GM18517 (cell line): ENCODE measurements around the gene TMPRSS6.

ENCODE experiments used
- ATAC-seq: cut with Tn5 transposase; IDR thresholded peaks from one replicate; pipeline ENCODE4 v1.9.1; 2021; ENCODE audit warnings: mild to moderate bottlenecking, moderate library complexity; ENCODE audit not compliant: unreplicated experiment

Gene TMPRSS6

GRCh38 chr22:37109242-37109917 lies at the start of gene TMPRSS6:
TSS of gene TMPRSS6 (minus strand) at chr22:37109713. CDS start at chr22:37103417, 6,296 bp downstream.
- ATAC-seq, result no peak

DNA sequence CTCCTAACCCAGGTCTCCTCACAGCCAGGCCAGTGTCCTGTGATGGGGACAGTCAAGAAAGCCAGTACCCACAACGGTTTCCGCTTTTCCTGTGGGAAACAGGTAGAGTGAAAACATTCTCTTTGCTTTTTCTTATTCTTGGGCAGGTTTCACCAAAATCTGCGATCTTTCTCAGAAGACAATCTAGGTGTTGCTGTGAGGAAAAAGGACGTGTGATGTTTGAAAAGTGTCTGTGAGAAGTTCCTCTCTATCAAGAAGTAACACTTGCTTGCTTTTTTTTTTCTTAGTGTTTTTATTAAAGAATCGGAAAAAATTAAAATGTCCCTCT lies 49.4 kb upstream of the TMPRSS6 start:
- no peak for ATAC-seq

DNA sequence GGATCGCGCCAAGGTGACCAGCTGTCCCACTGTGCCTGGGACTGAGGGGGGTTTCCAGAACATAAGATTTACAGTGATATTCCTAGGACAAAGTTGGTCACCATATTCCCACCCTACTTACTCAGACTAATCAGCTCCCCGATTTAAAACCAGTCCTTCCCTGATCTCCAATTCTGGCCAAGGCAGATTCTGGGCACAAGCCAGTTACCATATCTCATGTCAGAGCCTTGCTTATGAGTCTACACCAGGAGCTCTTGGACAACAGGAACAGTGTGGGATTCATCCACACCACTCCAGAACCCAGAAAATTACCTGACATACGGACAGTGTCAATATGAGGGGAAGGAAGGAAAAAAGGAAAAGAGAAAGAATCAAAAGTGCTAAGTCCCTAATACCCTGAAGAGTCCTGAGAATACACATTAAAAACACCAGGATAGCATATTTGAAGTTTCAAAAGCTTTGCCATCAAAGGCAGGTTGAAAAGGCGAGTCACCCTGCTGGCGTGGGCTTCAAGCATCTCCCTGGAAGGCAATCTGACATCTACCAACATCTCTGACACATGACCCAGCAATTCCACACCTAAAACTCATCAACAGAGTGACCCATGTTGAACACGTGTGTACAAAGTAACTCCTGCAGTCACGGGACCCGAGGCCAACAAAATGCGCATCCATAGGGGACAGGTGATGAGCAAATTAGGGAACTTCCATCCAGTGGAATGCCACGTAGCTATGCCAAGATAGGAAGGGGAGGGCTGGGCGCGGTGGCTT lies 48.2 kb upstream of the TMPRSS6 start:
- ATAC-seq, result no peak

- no peak for ATAC-seq
These were observed 47.3 kb upstream of the TMPRSS6 start for GRCh38 chr22:37156686-37157435.

DNA sequence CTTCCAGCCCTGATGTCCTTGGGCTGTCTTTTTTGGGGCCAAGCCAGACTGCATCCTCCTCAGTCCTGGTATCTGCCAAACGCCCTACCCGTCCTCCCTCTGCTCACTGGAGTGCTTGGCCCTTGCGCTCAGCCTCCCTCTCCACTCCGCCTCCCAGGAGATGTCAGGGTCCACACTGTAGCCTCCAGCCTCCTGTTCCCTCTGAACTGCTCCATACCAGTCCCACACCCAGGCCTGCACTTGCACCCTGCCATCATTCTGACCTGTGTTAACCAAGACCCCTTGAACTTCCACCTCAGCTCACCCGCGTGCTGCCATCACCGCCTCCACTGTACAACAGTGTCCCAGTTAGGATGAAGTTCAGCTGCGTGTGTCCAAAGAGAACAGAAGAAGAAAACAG lies 46.5 kb upstream of the TMPRSS6 start:
- no peak for ATAC-seq

DNA sequence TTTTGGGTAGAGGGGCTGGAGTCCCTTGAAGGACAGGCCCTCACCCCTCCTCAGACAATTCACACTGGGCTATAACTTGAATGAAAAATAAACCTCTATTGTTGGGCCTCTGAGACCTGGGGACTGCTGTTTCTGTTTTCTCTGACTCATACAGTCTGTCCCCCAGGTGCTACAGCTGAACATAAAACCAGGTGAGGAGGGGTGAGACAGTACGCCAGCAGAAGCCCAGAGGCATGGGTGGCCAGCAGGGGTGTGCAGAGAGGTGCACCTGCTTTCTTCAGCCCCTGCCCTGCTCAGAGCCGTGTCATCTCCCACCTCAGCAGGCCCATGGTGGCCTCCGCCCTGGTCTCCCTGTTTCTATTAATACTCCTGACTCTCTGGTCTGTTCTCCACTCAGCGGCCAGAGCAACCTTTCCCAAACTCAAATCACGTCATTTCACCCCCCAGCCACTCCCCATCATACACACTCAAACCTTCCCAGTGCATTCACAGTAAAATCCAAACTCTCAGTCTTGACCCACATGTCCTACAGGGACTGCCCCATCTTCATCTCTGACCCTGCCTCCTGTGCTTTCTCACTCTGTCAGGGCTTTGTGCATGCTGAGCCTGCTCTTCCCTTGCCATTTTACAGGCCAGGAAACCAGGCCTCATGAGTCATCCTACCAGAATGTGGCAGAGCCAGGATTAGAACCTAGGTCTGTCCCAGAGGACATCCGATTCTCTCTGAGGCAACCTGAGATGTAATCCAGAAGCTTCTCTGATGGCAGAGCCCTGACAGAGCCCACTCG lies 45.6 kb upstream of the TMPRSS6 start:
- no peak for ATAC-seq

GRCh38 chr22:37153901-37154300 lies 44.4 kb upstream of the TMPRSS6 start:
- ATAC-seq, result no peak

DNA sequence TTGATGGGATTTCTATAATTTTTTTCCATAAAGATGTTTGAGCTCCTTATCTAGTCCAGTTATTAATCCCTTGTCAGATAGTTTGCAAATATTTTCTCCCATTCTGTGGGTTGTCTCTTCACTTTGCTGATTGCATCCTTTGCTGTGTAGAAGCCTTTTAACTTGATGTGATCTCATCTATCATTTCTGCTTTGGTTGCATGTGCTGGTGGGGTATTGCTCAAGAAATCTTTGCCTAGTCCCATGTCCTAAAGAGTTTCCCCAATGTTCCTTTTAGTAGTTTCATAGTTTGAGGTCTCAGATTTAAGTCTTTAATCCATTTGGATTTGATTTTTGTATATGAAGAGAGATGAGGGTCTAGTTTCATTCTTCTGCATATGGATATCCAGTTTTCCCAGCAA lies 41.9 kb upstream of the TMPRSS6 start:
- ATAC-seq, result no peak

- no peak for ATAC-seq
These were observed 41.2 kb upstream of the TMPRSS6 start for GRCh38 chr22:37150701-37151100.

GRCh38 chr22:37148742-37149665 lies 39.5 kb upstream of the TMPRSS6 start:
- ATAC-seq, result no peak

DNA sequence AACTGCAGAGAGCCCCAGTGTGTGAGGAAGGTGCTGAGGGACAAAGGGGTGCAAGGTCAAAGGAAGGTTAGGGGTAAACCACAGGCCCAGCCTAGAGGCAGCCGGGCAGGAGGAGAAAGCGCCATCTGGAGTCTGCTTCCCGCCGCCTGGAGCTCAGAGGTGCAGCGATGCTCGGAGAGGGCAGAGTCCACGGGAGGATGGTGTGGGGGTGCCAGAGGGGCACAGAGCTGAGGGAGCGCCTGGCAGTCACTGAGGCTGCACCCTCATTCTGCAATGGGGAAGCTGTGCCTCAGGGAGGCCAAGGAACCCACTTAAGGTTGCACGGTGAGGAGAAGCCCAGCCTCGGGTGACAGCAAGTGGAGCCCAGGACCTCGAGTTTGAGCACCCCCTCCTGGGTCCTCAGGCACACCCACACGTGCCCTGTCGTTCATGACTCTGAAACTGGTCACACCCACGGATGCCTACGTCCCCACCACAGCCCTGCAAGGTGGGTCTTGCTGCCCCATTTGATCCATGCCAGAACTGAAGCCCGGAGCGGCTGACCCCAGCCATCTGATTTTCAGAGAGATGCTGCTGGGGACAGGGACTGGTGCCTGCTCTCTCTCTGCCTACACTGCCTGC lies 38.6 kb upstream of the TMPRSS6 start:
- ATAC-seq, result no peak

GRCh38 chr22:37147186-37147990 lies 37.9 kb upstream of the TMPRSS6 start:
- no peak for ATAC-seq

DNA sequence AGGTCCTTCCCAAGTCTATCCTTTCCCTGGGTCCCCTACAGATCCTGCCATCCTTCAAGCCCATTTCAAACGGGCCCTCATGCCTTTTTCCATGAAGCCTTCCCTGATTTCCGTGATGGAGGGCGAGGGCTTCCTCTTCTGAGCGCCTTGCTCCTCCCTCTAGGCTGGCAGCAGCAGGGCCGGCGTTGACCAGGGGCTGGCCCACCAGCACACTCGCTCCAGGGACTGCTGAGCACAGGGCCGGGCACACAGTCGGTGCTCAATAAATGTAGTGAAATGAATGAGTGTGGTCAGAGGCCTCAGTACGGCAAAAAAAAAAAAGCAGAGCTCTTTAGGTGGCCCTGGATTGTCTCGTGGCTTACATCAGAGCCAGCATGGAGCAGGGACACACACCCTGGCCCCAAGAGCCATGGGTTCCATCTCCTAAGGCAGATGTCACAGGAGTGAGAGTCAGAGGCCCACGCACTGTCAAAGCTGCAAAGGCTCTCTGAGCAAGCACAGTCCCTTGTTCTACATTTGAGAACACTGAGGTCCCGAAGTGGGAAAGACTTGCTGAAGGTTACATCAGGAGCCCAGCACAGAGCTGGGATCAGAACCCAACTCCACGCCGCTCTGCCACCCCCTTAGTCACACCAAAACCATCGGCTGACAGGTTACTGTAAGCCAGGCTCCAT lies 37.1 kb upstream of the TMPRSS6 start:
- ATAC-seq, result no peak

GRCh38 chr22:37146051-37146385 lies 36.5 kb upstream of the TMPRSS6 start:
- no peak for ATAC-seq

- ATAC-seq, result no peak
These were observed 35.9 kb upstream of the TMPRSS6 start for GRCh38 chr22:37145180-37146050.

- ATAC-seq, result no peak
These were observed 34.7 kb upstream of the TMPRSS6 start for GRCh38 chr22:37144180-37144554.

GRCh38 chr22:37141971-37142370 lies 32.5 kb upstream of the TMPRSS6 start:
- ATAC-seq, result no peak
